ENCODE measurements around the gene WSCD2.

DNA sequence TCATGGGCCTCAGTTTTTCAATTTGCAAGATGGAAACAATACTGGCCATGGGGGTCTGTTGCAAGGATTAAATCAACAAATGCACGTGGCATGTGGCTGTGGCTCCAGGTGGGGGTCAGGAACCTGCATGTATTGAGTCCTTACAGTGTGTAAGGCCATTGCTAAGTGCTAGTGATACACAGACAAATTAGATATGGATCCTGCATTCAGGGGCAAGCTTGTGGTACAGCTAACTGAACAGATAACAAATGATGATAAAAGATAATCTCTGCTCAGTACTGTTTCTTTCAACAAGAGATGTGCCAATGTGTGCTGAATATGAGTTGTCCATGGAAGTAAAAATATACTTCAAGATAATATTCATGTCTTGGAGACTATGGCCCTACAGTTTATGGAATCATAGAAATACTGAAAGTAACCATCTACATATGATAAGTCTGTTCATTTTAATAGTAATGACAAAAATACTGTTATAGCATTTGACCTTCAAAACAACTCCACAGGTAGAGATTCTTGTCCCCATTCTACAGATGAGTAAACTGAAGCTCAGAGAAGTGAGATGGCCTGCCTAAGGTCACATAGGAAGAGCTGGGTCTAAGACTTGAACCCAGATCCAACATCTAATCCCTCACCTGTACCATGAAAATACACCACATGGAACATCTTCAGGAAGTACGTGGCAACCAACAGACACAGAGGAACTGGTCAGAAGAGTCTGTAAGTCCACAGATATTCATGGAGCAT lies 7.2 kb upstream of the WSCD2 start:
- TF ChIP-seq, protein P1, sequence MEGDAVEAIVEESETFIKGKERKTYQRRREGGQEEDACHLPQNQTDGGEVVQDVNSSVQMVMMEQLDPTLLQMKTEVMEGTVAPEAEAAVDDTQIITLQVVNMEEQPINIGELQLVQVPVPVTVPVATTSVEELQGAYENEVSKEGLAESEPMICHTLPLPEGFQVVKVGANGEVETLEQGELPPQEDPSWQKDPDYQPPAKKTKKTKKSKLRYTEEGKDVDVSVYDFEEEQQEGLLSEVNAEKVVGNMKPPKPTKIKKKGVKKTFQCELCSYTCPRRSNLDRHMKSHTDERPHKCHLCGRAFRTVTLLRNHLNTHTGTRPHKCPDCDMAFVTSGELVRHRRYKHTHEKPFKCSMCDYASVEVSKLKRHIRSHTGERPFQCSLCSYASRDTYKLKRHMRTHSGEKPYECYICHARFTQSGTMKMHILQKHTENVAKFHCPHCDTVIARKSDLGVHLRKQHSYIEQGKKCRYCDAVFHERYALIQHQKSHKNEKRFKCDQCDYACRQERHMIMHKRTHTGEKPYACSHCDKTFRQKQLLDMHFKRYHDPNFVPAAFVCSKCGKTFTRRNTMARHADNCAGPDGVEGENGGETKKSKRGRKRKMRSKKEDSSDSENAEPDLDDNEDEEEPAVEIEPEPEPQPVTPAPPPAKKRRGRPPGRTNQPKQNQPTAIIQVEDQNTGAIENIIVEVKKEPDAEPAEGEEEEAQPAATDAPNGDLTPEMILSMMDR (conservative IDR thresholded peaks at IDR 0.05; ENCODE audit: low read length) = no peak
- no peak for TF ChIP-seq EZH2phosphoT487 (IDR thresholded peaks at IDR 0.05; ENCODE audit: borderline replicate concordance)

All from Loucy (cell line).